ENCODE data around the gene TMEM163. TPM values are rescaled to one million over a fixed set of nuclear protein-coding genes. Genes with fewer than 3 reads are reported as not detected.

Gene TMEM163
- polyA plus RNA-seq, 1 experiment = not detected

- no peaks in the 10 kb centered on the region for H3K9me3 ChIP-seq (ENCODE audit: control insufficient read depth, insufficient read depth, low read length)
- H3K27me3 ChIP-seq (ENCODE audit: control insufficient read depth, insufficient read depth, low read length) = no peaks in the 10 kb centered on the region
- H3K27ac ChIP-seq (ENCODE audit: low read depth, low read length) = no peak overlapping the region
- DNase-seq (ENCODE audit: low read depth, low spot score) = no peak
- no peak for TF ChIP-seq CTCF (IDR thresholded peaks at IDR 0.05; ENCODE audit: low read depth, low read length)
- H3K4me3 ChIP-seq (ENCODE audit: low read depth, low read length) = no peak overlapping the region
- ChIA-PET POLR2A (no interaction called here), CTCF (no interaction called here)
These were observed 55.0 kb downstream of the TMEM163 start for GRCh38 chr2:134663451-134664450.

- DNase-seq (ENCODE audit: low read depth, low spot score) = no peak
- Histone ChIP-seq H3K27me3 (ENCODE audit: control insufficient read depth, insufficient read depth, low read length) (no peaks in the 10 kb centered on the region), H3K4me3 (ENCODE audit: low read depth, low read length) (no peak overlapping the region), H3K27ac (ENCODE audit: low read depth, low read length) (no peak overlapping the region), H3K9me3 (ENCODE audit: control insufficient read depth, insufficient read depth, low read length) (no peaks in the 10 kb centered on the region)
- no peak for TF ChIP-seq CTCF (IDR thresholded peaks at IDR 0.05; ENCODE audit: low read depth, low read length)
- ChIA-PET CTCF (no interaction called here), POLR2A (no interaction called here)
These were observed 56.0 kb downstream of the TMEM163 start for GRCh38 chr2:134662751-134663150.

- H3K27me3 ChIP-seq (ENCODE audit: control insufficient read depth, insufficient read depth, low read length) = no peaks in the 10 kb centered on the region
- ChIA-PET POLR2A (no interaction called here), CTCF (no interaction called here)
- TF ChIP-seq CTCF (IDR thresholded peaks at IDR 0.05; ENCODE audit: low read depth, low read length) = no peak
- no peak overlapping the region for H3K4me3 ChIP-seq (ENCODE audit: low read depth, low read length)
- no peaks in the 10 kb centered on the region for H3K9me3 ChIP-seq (ENCODE audit: control insufficient read depth, insufficient read depth, low read length)
- no peak for DNase-seq (ENCODE audit: low read depth, low spot score)
- H3K27ac ChIP-seq (ENCODE audit: low read depth, low read length) = no peak overlapping the region
These were observed 58.0 kb downstream of the TMEM163 start for GRCh38 chr2:134660626-134661402.

- Histone ChIP-seq H3K27ac (ENCODE audit: low read depth, low read length) (no peak overlapping the region), H3K4me3 (ENCODE audit: low read depth, low read length) (no peak overlapping the region), H3K27me3 (ENCODE audit: control insufficient read depth, insufficient read depth, low read length) (no peaks in the 10 kb centered on the region), H3K9me3 (ENCODE audit: control insufficient read depth, insufficient read depth, low read length) (no peaks in the 10 kb centered on the region)
- TF ChIP-seq CTCF (IDR thresholded peaks at IDR 0.05; ENCODE audit: low read depth, low read length) = no peak
- DNase-seq (ENCODE audit: low read depth, low spot score) = no peak
- POLR2A ChIA-PET = no interaction called here
- CTCF ChIA-PET = no interaction called here
These were observed 59.1 kb downstream of the TMEM163 start for GRCh38 chr2:134659724-134660123.
